ENCODE results near the gene MYCN.

GRCh38 chr2:15918761-15919356 lies 21.5 kb upstream of the MYCN start:
- TF ChIP-seq SP1 (IDR thresholded peaks at IDR 0.05) = no peak
- TF ChIP-seq NFRKB (IDR thresholded peaks at IDR 0.05) = no peak
- TF ChIP-seq FOXK2 (IDR thresholded peaks at IDR 0.05) = no peak
